H1 (cell line): ENCODE data around the gene THBS3. TPM values are rescaled to one million over a fixed set of nuclear protein-coding genes. Genes with fewer than 3 reads are reported as not detected.

Source experiments
- CTCF ChIA-PET: fragments of 300-600 bp; sonication (Branson Sonifier 250); formaldehyde crosslinking; loops from one replicate; lab custom pipeline; 2021; ENCODE audit not compliant: partially characterized antibody; lab: Charles Lee
- POLR2A ChIA-PET: fragments of 300-600 bp; sonication (Branson Sonifier 250); formaldehyde crosslinking; loops from one replicate; lab custom pipeline; 2021; ENCODE audit warnings: inconsistent platforms; ENCODE audit not compliant: partially characterized antibody; lab: Charles Lee
- DNase-seq, 2 experiments: peaks; one replicate each; pipeline versions ENCODE4 v3.0.0 to v3.0.0-alpha.2; 2010 to 2022; ENCODE audit warnings: low spot score in 2 of 2, low read depth in 1 of 2, mixed read lengths in 1 of 2
- FAIRE-seq: peaks from 2 replicates; lab custom pipeline; 2011; peaks lifted over from hg19 to GRCh38; lab: Jason Lieb, UNC
- H2AFZ ChIP-seq: 2 replicates; pipeline ENCODE4 v1.8.1; 2012; ENCODE audit warnings: low read length, inconsistent platforms
- H2AK5ac ChIP-seq: 2 replicates; pipeline ENCODE4 v1.6.1; 2013; ENCODE audit warnings: low read depth, low read length
- H2BK120ac ChIP-seq: replicated peaks from 2 replicates; pipeline ENCODE3; 2013; ENCODE audit warnings: low read depth, low read length, inconsistent platforms
- H2BK12ac ChIP-seq: 2 replicates; pipeline ENCODE4 v1.6.1; 2013; ENCODE audit warnings: low read depth, low read length
- H2BK15ac ChIP-seq: 2 replicates; pipeline ENCODE4 v1.6.1; 2013; ENCODE audit warnings: low read length
- H2BK20ac ChIP-seq: 2 replicates; pipeline ENCODE4 v1.6.1; 2013; ENCODE audit warnings: low read length
- H2BK5ac ChIP-seq: 2 replicates; pipeline ENCODE4 v1.6.1; 2013; ENCODE audit warnings: low read depth, low read length
- H3K14ac ChIP-seq: 2 replicates; pipeline ENCODE4 v1.6.1; 2013; ENCODE audit warnings: inconsistent platforms; ENCODE audit not compliant: insufficient read length
- H3K18ac ChIP-seq: 2 replicates; pipeline ENCODE4 v1.6.1; 2013; ENCODE audit warnings: low read length; ENCODE audit errors: extremely low read depth
- H3K23ac ChIP-seq: 2 replicates; pipeline ENCODE4 v1.6.1; 2013; ENCODE audit warnings: inconsistent platforms; ENCODE audit not compliant: insufficient read length
- H3K23me2 ChIP-seq: 2 replicates; pipeline ENCODE4 v1.6.1; 2013; ENCODE audit warnings: low read depth, low read length
- H3K27ac ChIP-seq: 2 replicates; pipeline ENCODE4 v1.6.1; 2011; ENCODE audit warnings: low read depth, low read length, inconsistent platforms
- H3K27me3 ChIP-seq, 4 experiments: replicated peaks in 1 of 4; 1 replicate in 1 of 4; 2 replicates in 3 of 4; pipeline versions ENCODE4 v1.6.1 to v1.8.1; 2011 to 2013; ENCODE audit warnings: low read length in 3 of 4, mild to moderate bottlenecking in 3 of 4, inconsistent platforms in 2 of 4, mixed read lengths in 2 of 4, moderate library complexity in 1 of 4; ENCODE audit not compliant: control insufficient read depth in 3 of 4, insufficient read depth in 3 of 4; ENCODE audit errors: extremely low read depth in 1 of 4
- H3K36me3 ChIP-seq, 4 experiments: 2 replicates each; pipeline versions ENCODE4 v1.6.1 to v1.8.1; 2011 to 2013; ENCODE audit warnings: mild to moderate bottlenecking in 4 of 4, low read length in 3 of 4, moderate library complexity in 2 of 4, control low read depth in 1 of 4, inconsistent platforms in 1 of 4; ENCODE audit not compliant: insufficient read depth in 4 of 4, control insufficient read depth in 2 of 4
- H3K4ac ChIP-seq: replicated peaks from 2 replicates; pipeline ENCODE3; 2013; ENCODE audit warnings: low read length, low read depth, mixed read lengths, inconsistent platforms; ENCODE audit not compliant: insufficient read length
- H3K4me1 ChIP-seq, 4 experiments: replicated peaks in 1 of 4; 1 replicate in 1 of 4; 2 replicates in 3 of 4; pipeline versions ENCODE4 v1.6.1 to v1.8.1; 2011 to 2013; ENCODE audit warnings: low read length in 3 of 4, inconsistent platforms in 2 of 4, mixed read lengths in 1 of 4; ENCODE audit not compliant: insufficient read depth in 4 of 4, control insufficient read depth in 3 of 4
- H3K4me2 ChIP-seq, 2 experiments: 2 replicates each; pipeline versions ENCODE4 v1.6.1 to v1.8.1; 2011 to 2013; ENCODE audit warnings: low read depth in 2 of 2, low read length in 2 of 2, control low read depth in 1 of 2, inconsistent platforms in 1 of 2, mild to moderate bottlenecking in 1 of 2; ENCODE audit not compliant: insufficient read depth in 1 of 2
- H3K4me3 ChIP-seq, 4 experiments: fragments of 200-600, 300-600 bp in 1 of 4; sonication (generic), shearing (Covaris generic), sonication (Bioruptor Twin) in 1 of 4; 2 replicates each; pipeline versions ENCODE4 v1.5.1 to v1.8.1; 2011 to 2016; ENCODE audit warnings: low read length in 4 of 4, low read depth in 3 of 4, control low read depth in 2 of 4, inconsistent platforms in 2 of 4, mild to moderate bottlenecking in 2 of 4, mixed read lengths in 1 of 4, moderate library complexity in 1 of 4; ENCODE audit not compliant: insufficient read depth in 2 of 4; ENCODE audit errors: extremely low read depth in 1 of 4
- H3K56ac ChIP-seq: replicated peaks from 2 replicates; pipeline ENCODE3; 2013; ENCODE audit warnings: low read depth, mild to moderate bottlenecking, mixed read lengths, low read length, inconsistent platforms; ENCODE audit not compliant: insufficient read length
- H3K79me1 ChIP-seq: 2 replicates; pipeline ENCODE4 v1.6.1; 2013; ENCODE audit warnings: low read depth, low read length, control low read depth
- H3K79me2 ChIP-seq, 2 experiments: 2 replicates each; pipeline versions ENCODE4 v1.6.1 to v1.8.1; 2012 to 2013; ENCODE audit warnings: low read length in 2 of 2, mild to moderate bottlenecking in 2 of 2, inconsistent platforms in 1 of 2; ENCODE audit not compliant: insufficient read depth in 2 of 2, control insufficient read depth in 1 of 2
- H3K9ac ChIP-seq, 4 experiments: replicated peaks in 1 of 4; 1 replicate in 1 of 4; 2 replicates in 3 of 4; pipeline versions ENCODE4 v1.6.1 to v1.8.1; 2011 to 2013; ENCODE audit warnings: low read depth in 3 of 4, low read length in 3 of 4, control low read depth in 2 of 4, mild to moderate bottlenecking in 2 of 4, moderate library complexity in 2 of 4, inconsistent platforms in 1 of 4; ENCODE audit errors: extremely low read depth in 1 of 4
- H3K9me3 ChIP-seq, 2 experiments: 2 replicates each; pipeline versions ENCODE4 v1.6.1 to v1.8.1; 2012 to 2013; ENCODE audit warnings: mild to moderate bottlenecking in 2 of 2, moderate library complexity in 2 of 2, control low read depth in 1 of 2, inconsistent platforms in 1 of 2, low read depth in 1 of 2, low read length in 1 of 2, mixed read lengths in 1 of 2; ENCODE audit not compliant: insufficient read depth in 2 of 2
- H4K20me1 ChIP-seq, 2 experiments: replicated peaks in 1 of 2; 2 replicates each; pipeline versions ENCODE3 to v1.8.1; 2011 to 2013; ENCODE audit warnings: inconsistent platforms in 2 of 2, low read length in 2 of 2, mild to moderate bottlenecking in 1 of 2; ENCODE audit not compliant: insufficient read depth in 2 of 2, control insufficient read depth in 1 of 2
- H4K5ac ChIP-seq: 2 replicates; pipeline ENCODE4 v1.6.1; 2013; ENCODE audit warnings: low read length, low read depth, mixed read lengths, inconsistent platforms; ENCODE audit not compliant: insufficient read length
- H4K8ac ChIP-seq: 2 replicates; pipeline ENCODE4 v1.8.0; 2013; ENCODE audit warnings: mild to moderate bottlenecking, moderate library complexity, low read length, inconsistent platforms; ENCODE audit not compliant: insufficient read depth; ENCODE audit errors: extremely low read depth
- H4K91ac ChIP-seq: replicated peaks from 2 replicates; pipeline ENCODE3; 2013; ENCODE audit warnings: low read length, mixed read lengths, inconsistent platforms; ENCODE audit not compliant: insufficient read length
- BRCA1 ChIP-seq: IDR thresholded peaks from 2 replicates; pipeline ENCODE4 v1.6.1; 2012; ENCODE audit warnings: low read depth, low read length, improper control_type of control experiment
- CBX8 ChIP-seq: fragments of 300-800, 300-1000 bp; sonication (generic); IDR thresholded peaks from 2 replicates; pipeline ENCODE4 v1.7.1; 2016; ENCODE audit warnings: low read depth, low read length, borderline replicate concordance
- CEBPB ChIP-seq: IDR thresholded peaks from 2 replicates; pipeline ENCODE4 v1.6.1; 2012; ENCODE audit warnings: low read depth, low read length
- CTCF ChIP-seq, 3 experiments: IDR thresholded peaks; 1 replicate in 2 of 3; 2 replicates in 1 of 3; pipeline versions ENCODE4 v1.5.1 to v1.6.1; 2011; ENCODE audit warnings: low read length in 3 of 3, mild to moderate bottlenecking in 3 of 3, inconsistent platforms in 2 of 3, low read depth in 1 of 3, moderate library complexity in 1 of 3; ENCODE audit not compliant: insufficient read depth in 1 of 3; ENCODE audit errors: control extremely low read depth in 1 of 3
- EZH2 ChIP-seq: fragments of 200-600 bp; sonication (generic); IDR thresholded peaks from 2 replicates; pipeline ENCODE4 v1.7.1; 2012; ENCODE audit warnings: low read depth, mild to moderate bottlenecking, moderate library complexity, low read length, inconsistent platforms; ENCODE audit not compliant: severe bottlenecking
- MAFK ChIP-seq: IDR thresholded peaks from 2 replicates; pipeline ENCODE4 v1.6.1; 2012; ENCODE audit warnings: low read depth, mild to moderate bottlenecking, improper control_type of control experiment, low read length
- MAX ChIP-seq: IDR thresholded peaks from 2 replicates; pipeline ENCODE4 v1.6.1; 2012; ENCODE audit warnings: inconsistent platforms
- RAD21 ChIP-seq, 2 experiments: IDR thresholded peaks in 1 of 2; conservative IDR thresholded peaks in 1 of 2; 2 replicates each; pipeline ENCODE4 v1.6.1; 2011; ENCODE audit warnings: low read depth in 2 of 2, low read length in 2 of 2, improper control_type of control experiment in 1 of 2, inconsistent platforms in 1 of 2, mild to moderate bottlenecking in 1 of 2, moderate library complexity in 1 of 2
- SP4 ChIP-seq: IDR thresholded peaks from 2 replicates; pipeline ENCODE4 v1.6.1; 2012; ENCODE audit warnings: low read length, inconsistent platforms
- TCF12 ChIP-seq: IDR thresholded peaks from 2 replicates; pipeline ENCODE4 v1.6.1; 2011; ENCODE audit warnings: low read depth, mild to moderate bottlenecking, low read length
- TEAD4 ChIP-seq: IDR thresholded peaks from 2 replicates; pipeline ENCODE4 v1.6.1; 2012; ENCODE audit warnings: low read depth, low read length, inconsistent platforms, mixed read lengths
- WGBS, 2 experiments: shearing (Covaris generic) in 1 of 2; methylation state at CpG; one replicate each; pipeline versions ENCODE4 v1.1.6 to v1.1.7; 2013 to 2015; ENCODE audit warnings: low lambda C conversion rate in 2 of 2, mixed read lengths in 2 of 2, inconsistent platforms in 1 of 2, low coverage in 1 of 2, missing lambda C conversion rate in 1 of 2; ENCODE audit not compliant: insufficient replicate concordance in 2 of 2, insufficient coverage in 1 of 2, insufficient read length in 1 of 2; ENCODE audit errors: extremely low coverage in 1 of 2, missing lambda C conversion rate in 1 of 2; 5-methylcytosine and 5-hydroxymethylcytosine counted together
- polyA plus RNA-seq, 7 experiments: library from polyadenylated mRNA; depleted of rRNA in 3 of 7; stranded (reverse) in 5 of 7; unstranded in 2 of 7; fragments of >200 nt in 5 of 7; fragments of 200-250 nt in 2 of 7; gene quantifications; 1 replicate in 5 of 7; 2 replicates in 1 of 7; 4 replicates in 1 of 7; pipeline versions ENCODE4 v1.2.1 to v1.2.3, GENCODE V29; 2011 to 2013; ENCODE audit warnings: missing spikeins in 2 of 7, mixed read lengths in 2 of 7
- total RNA-seq: library from RNA; stranded (reverse); fragmentation: NEBNext Ultra II Directional; extraction: Animal tissue kit (Norgen Biotek cat#: 25700); gene quantifications from 2 replicates; pipeline ENCODE4 v1.2.1, GENCODE V29; 2021

THBS3 gene
- total and polyA plus RNA-seq, 2 of the 8 experiments (the other 6 are each of a cell fraction or from before 2014, with no cell fraction given): 3.0 to 3.5 TPM

GRCh38 chr1:155188268-155188667 lies 19.4 kb downstream of the THBS3 start:
- no peak overlapping the region for H3K18ac ChIP-seq
- DNase-seq: no peak
- H2AK5ac ChIP-seq: no peak overlapping the region
- H2BK20ac ChIP-seq: no peak overlapping the region
- no peak overlapping the region for H3K9ac ChIP-seq
- no peak overlapping the region for H2AFZ ChIP-seq
- H4K20me1 ChIP-seq: no peaks in the 10 kb centered on the region
- H3K4ac ChIP-seq: no peak overlapping the region
- H2BK5ac ChIP-seq: no peak overlapping the region; the same call in 1 of the 2 replicates
- H2BK12ac ChIP-seq: 0 out of 2 replicates have a peak overlapping the region, but pooled peaks have one; percentile 9
- peaks cover 0 to 10% (median 2%) of the 10 kb centered on the region in 4 experiments; a peak in 5 of 8 replicates for H3K36me3 ChIP-seq
- FAIRE-seq: no peak
- peaks cover 3% of the 10 kb centered on the region; the same call in 1 of the 2 replicates for H3K23me2 ChIP-seq
- H2BK15ac ChIP-seq: no peak overlapping the region
- ChIA-PET CTCF (interaction anchor here (0.8 to 6.1 kb wide), 3 partner anchors 11 to 66 kb away, joined by 3 to 38 read pairs (median 26); no protein-coding TSS in a partner anchor), POLR2A (interaction anchor here (1.0 to 20.5 kb wide), 4 partner anchors 10 to 74 kb away, joined by 3 to 512 read pairs (median 35); partner anchors contain the start of genes KRTCAP2, MTX1, SCAMP3 and THBS3)
- H3K4me3 ChIP-seq: no peak overlapping the region
- no peak overlapping the region for H4K5ac ChIP-seq
- no peak overlapping the region for H4K8ac ChIP-seq
- H2BK120ac ChIP-seq: no peak overlapping the region
- no peaks in the 10 kb centered on the region for H3K79me2 ChIP-seq
- H3K4me1 ChIP-seq: peaks cover 11 to 25% (median 17%) of the 10 kb centered on the region in 4 experiments
- H3K79me1 ChIP-seq: no peaks in the 10 kb centered on the region
- no peak overlapping the region for H4K91ac ChIP-seq
- H3K23ac ChIP-seq: no peak overlapping the region
- no peak overlapping the region for H3K4me2 ChIP-seq
- no peaks in the 10 kb centered on the region for H3K27me3 ChIP-seq
- H3K27ac ChIP-seq: no peak overlapping the region
- no peak overlapping the region for H3K56ac ChIP-seq
- no peaks in the 10 kb centered on the region for H3K9me3 ChIP-seq
- H3K14ac ChIP-seq: no peak overlapping the region
- WGBS, 2 experiments: 96% methylated on average over 7 of the region's 14 CpGs; no CpG with 5 or more reads in 1 of the 2 experiments
- TF ChIP-seq CEBPB (no peak), RAD21 (IDR thresholded peaks at IDR 0.05 in 1 of 2, conservative IDR thresholded peaks at IDR 0.05 in 1 of 2; ENCODE audit: low read depth in 2 of 2, low read length in 2 of 2) (no peak), MAFK (no peak), BRCA1 (no peak), TCF12 (no peak), EZH2 (no peak), CBX8 (no peak), SP4 (no peak), TEAD4 (no peak), MAX (no peak), CTCF (IDR thresholded peaks at IDR 0.05; ENCODE audit: control extremely low read depth in 1 of 3, insufficient read depth in 1 of 3, low read depth in 1 of 3, low read length in 3 of 3) (no peak)
